Measurements from ENCODE around the gene NXNL2.

The NXNL2 gene

GRCh38 chr9:88553350-88553749 lies 18.4 kb downstream of the NXNL2 start:
- TF ChIP-seq CTCF (IDR thresholded peaks at IDR 0.05; ENCODE audit: low read depth, low read length, missing control alignments): no peak
- no peak for DNase-seq (ENCODE audit: extremely low read depth, low read depth)
- no peak overlapping the region for H3K4me3 ChIP-seq (replicated peaks; ENCODE audit: low read depth, low read length)

GRCh38 chr9:88555268-88555980 lies 20.4 kb downstream of the NXNL2 start:
- DNase-seq (ENCODE audit: extremely low read depth, low read depth): no peak
- no peak overlapping the region for H3K4me3 ChIP-seq (replicated peaks; ENCODE audit: low read depth, low read length)
- TF ChIP-seq CTCF (IDR thresholded peaks at IDR 0.05; ENCODE audit: low read depth, low read length, missing control alignments): no peak

- DNase-seq (ENCODE audit: extremely low read depth, low read depth): no peak
- no peak overlapping the region for H3K4me3 ChIP-seq (replicated peaks; ENCODE audit: low read depth, low read length)
- peak; percentile 15 for TF ChIP-seq CTCF (IDR thresholded peaks at IDR 0.05; ENCODE audit: low read depth, low read length, missing control alignments)
These were observed 24.7 kb downstream of the NXNL2 start for GRCh38 chr9:88559661-88560060.

GRCh38 chr9:88567870-88568269 lies 32.9 kb downstream of the NXNL2 start:
- TF ChIP-seq CTCF (IDR thresholded peaks at IDR 0.05; ENCODE audit: low read depth, low read length, missing control alignments): no peak
- H3K4me3 ChIP-seq (replicated peaks; ENCODE audit: low read depth, low read length): no peak overlapping the region
- no peak for DNase-seq (ENCODE audit: extremely low read depth, low read depth)

GRCh38 chr9:88571419-88571818 lies 36.4 kb downstream of the NXNL2 start:
- no peak for DNase-seq (ENCODE audit: extremely low read depth, low read depth)
- TF ChIP-seq CTCF (IDR thresholded peaks at IDR 0.05; ENCODE audit: low read depth, low read length, missing control alignments): no peak
- H3K4me3 ChIP-seq (replicated peaks; ENCODE audit: low read depth, low read length): no peak overlapping the region

GRCh38 chr9:88572684-88573083 lies 37.7 kb downstream of the NXNL2 start:
- no peak overlapping the region for H3K4me3 ChIP-seq (replicated peaks; ENCODE audit: low read depth, low read length)
- TF ChIP-seq CTCF (IDR thresholded peaks at IDR 0.05; ENCODE audit: low read depth, low read length, missing control alignments): no peak

GRCh38 chr9:88574953-88575352 lies 40.0 kb downstream of the NXNL2 start:
- no peak for TF ChIP-seq CTCF (IDR thresholded peaks at IDR 0.05; ENCODE audit: low read depth, low read length, missing control alignments)
- DNase-seq (ENCODE audit: extremely low read depth, low read depth): no peak

More at GRCh38 chr9:88572684-88573083, 37.7 kb downstream of the NXNL2 start:
- DNase-seq (ENCODE audit: extremely low read depth, low read depth): no peak

More at GRCh38 chr9:88574953-88575352, 40.0 kb downstream of the NXNL2 start:
- H3K4me3 ChIP-seq (replicated peaks; ENCODE audit: low read depth, low read length): no peak overlapping the region
